ENCODE measurements around the gene CREB3L2.

CREB3L2 gene

DNA sequence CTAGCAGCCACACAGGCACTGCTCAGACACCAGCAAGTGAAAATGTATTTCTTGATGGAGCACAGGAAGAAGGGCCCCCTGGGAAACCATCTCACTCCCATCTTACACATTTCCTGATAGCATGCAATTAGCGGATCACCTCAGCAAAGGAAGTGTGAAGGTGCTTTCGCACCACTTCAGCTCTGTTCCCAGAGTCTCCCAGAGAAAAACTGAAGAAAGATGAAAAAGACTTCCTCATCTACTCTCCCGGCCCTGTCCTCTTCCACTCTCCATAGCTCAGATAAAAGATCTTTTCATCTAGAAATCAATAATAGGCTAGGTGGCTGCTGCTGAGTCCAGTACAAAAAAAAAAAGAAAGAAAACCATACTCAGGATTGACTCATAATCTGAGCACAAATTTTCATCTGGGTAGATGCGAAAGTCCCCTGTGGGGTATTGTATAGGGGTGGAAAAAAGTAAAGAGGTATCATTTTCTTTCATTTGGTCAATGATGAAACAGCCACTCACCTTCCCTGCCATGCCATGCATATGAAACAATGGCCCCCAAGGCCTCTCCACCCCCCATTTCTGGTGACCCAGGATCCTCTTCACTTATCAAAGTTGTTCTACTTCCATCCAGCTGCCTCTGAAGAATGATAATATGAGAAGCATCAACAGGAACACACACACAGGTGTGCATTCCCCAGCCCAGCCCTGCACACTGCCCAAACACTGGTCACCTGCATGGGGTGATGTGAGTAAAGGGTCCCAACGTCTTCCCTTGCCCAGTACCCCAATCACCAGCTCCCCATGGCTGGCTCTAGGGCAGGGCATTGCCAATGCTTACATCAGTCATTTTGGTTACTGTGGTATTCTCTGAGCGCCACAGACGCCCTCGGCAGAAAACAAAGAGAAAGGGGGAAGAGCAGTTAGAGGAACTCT is 106.3 kb downstream of the CREB3L2 start:
- DNase-seq (ENCODE audit: low read depth) = no peak

GRCh38 chr7:137893143-137893742 is 108.6 kb downstream of the CREB3L2 start:
- no peak for DNase-seq (ENCODE audit: low read depth)

DNA sequence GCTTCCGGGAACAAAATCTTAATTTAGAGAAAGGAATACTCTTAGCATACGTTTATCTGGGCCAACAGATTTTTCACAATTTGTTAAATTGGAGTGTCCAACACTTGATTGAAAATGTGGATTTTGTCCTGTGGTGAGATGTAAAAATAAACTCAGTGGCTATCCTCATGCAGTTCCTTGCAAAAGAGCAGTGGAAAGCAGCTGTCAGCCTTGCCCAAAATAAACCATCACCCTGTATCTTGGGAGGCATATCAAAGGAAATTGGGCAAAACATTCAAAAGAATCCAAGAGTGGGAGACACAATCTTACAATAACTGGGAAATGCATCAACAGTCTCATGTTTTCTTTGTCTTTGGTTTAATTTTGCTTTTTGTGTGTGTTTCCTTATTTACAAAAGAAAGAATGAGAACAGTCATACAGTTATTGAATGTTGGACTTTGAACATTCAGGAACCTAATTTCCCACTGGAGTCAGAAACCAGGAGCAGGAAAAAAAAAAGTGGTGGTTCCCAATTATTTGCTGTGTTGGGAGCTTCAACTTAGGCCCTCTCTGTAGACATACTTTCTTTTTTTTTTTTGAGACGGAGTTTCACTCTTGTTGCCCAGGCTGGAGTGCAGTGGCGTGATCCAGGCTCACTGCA is 110.8 kb downstream of the CREB3L2 start:
- no peak for DNase-seq (ENCODE audit: low read depth)

DNA sequence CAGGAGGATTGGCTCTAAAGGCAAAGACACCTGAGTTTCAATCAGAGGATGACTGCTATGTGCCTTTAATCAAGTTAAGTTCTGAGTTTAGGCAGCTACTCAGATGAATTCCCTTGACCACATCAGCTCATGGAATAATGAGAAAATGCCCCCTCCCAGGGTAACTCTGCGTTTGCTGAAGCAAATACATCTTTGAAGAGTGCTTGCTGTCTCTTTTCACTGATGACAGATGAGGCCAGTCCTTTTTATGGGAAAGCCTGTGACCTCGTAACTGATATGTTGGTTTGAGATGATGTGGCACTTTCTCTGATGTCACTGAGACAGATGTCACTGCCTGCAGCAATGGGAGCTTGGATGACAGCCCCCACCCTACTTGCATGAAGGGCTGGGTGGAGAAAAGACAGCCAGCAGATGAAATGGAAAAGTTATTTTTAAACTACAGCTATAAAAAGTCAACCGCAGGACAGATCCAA is 111.4 kb downstream of the CREB3L2 start:
- no peak for DNase-seq (ENCODE audit: low read depth)

- no peak for DNase-seq (ENCODE audit: low read depth)
These were observed 113.6 kb downstream of the CREB3L2 start for GRCh38 chr7:137888241-137888640.

DNA sequence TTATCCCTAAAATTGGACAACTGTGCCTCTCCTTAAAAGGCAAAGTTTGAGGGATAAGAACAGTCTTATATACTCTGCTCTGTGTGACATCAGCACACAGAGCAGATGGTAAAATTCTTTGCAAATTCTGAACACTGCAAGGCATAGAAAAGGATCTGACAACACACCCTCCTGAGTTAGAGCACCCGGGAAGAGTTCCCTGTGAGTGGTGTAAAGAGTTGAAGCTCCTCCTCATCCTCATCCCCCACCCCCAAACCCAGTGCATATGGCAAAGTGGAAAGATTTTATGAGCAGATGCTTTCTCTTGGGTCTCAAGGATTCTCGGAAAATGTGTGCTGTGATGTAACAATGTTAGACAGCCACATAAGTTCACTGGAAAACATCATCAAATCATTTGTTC is 115.1 kb downstream of the CREB3L2 start:
- DNase-seq (ENCODE audit: low read depth) = no peak

DNA sequence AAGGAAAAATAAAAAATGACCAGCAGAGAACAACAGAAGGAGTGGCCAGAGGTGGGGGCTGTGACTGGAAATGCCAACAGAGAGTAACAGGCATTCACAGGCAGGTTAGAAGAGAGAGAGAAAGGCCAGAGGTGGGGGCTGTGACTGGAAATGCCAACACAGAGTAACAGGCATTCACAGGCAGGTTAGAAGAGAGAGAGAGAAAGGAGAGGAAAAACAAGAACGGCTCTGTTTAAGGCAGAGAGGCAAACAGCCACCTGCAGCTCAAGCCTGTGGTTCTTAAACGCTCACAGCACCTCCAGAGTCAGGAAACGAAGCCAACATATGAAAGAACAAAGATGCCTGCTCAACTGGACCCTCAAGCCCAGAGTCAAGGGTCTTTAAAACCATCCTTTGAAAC is 115.6 kb downstream of the CREB3L2 start:
- DNase-seq (ENCODE audit: low read depth) = no peak

DNA sequence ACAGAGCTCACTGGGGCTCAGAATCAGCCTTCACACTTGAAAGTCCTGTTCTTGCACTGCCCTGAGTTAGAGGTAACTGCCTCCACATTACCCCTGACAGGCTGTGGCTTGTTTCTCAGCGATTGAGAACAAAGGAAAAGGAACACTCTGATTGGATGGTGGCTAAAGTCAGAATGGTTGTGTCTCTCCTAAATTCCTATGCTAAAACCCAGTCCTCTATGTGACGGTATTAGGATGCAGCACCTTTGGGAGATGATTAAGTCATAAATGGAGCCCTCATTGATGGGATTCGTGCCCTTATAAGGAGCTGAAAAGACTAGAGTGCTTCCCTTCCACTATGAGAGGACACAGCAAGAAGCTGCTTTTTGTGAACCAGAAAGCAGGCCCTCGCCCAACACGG is 116.2 kb downstream of the CREB3L2 start:
- DNase-seq (ENCODE audit: low read depth) = no peak

GRCh38 chr7:137882806-137883205 is 119.1 kb downstream of the CREB3L2 start:
- no peak for DNase-seq (ENCODE audit: low read depth)

DNA sequence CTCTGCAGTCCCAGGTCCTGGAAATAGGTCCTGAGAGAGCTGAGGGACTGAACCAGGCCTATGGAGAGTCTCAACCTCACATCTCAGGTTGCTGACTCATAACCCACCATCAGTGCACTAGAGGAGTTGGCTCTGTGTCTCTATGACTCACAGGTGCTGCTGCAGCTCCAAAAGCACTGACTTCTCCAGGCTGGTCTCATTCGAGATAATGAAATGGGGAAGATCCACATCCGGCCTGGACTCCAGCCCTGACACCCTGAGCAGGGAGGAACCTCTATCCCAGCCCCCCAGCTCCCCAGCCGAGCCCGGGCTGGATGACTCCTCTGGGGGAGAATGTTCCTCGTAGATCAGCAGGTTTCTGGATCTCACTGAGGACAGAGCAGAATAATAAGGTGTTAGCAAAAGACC is 119.6 kb downstream of the CREB3L2 start:
- no peak for DNase-seq (ENCODE audit: low read depth)

- DNase-seq (ENCODE audit: low read depth) = no peak
These were observed 120.2 kb downstream of the CREB3L2 start for GRCh38 chr7:137881607-137882260.

GRCh38 chr7:137880432-137880831 is 121.5 kb downstream of the CREB3L2 start:
- DNase-seq (ENCODE audit: low read depth) = no peak

DNA sequence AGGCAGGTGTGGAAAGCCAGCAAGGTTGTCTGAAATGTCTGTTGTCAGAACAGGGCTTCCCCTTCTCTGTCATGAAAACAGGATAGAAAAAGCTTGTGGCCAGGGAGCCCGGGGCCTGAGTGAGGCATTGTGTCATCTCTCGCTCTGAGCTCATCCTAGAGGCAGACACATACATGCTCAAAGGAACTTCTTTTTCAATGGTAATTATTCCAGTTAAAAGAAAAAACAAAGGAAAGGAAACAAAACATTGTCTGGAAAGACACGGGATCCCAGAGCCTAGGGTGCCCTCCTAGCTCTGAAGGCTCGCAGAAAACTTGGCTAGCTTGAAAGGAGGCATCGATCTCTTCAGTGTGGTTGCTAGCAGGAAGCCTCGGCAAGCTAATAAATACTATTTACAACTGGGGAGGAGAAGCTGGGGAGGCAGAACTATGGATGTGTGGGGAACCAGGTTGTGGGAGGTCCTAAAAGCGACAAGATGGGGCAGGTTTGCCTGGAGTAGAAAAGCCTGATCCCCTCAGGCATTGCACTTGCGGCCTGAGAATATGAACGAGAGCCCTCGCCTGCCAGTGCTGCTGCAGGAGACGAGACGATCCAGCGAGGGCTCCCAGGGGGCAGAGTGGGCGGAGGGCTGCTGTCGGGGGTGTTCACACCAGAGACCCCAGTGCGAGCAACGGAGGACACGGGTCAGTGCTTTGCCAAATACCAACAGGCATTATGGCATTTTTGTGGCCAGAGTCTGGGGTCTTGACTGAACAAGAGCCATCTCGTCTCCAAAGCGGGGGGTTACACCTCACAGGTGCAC is 122.3 kb downstream of the CREB3L2 start:
- no peak for DNase-seq (ENCODE audit: low read depth)

DNA sequence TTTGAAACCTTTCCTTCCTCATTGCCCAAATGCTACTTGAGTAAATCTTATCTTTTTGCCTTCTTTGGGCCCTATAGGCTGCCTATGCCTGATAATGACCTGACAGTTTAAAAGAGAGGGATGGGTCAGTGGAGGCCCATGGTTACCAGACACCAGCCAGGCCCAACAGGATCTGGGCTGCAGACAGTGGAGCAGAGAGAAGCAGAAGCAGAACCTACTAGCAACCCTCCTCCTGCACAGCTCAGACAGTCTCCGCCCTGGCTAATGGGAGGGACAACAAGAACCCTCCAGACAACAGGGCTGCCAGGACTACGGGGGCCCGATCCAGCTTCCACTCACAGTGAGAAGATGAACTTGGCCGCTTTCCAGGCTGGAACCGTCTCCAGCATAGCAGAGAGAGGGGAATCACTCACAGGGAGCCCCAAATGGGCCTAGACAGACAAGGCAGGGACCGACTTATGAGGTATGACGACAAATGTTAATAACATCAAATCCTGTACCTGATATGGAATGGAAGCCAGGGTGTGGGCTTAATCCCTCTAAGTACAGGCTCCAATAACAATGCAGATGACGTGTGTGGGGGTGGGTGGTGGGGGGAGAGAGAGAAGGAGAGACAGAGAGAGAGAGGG is 123.4 kb downstream of the CREB3L2 start:
- no peak for DNase-seq (ENCODE audit: low read depth)

GRCh38 chr7:137877027-137877675 is 124.7 kb downstream of the CREB3L2 start:
- no peak for DNase-seq (ENCODE audit: low read depth)

DNA sequence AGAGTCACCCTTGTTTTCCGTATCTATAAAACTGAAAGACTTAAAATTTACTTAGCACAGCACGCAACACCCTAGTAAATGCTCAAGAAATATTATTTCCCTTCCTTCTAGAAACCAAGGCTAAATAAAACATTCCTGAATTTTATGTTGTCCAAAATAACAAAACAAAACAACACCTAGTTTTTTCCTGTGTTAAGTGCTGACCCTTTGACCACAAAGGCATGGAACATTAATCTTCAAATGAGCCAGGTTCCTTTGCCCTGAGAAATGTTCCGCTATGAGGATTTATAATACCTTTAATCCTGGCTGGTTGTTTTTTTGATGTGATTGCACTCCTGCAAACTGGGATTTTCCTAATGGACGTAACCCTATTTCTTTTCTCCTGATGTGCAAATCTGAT is 126.1 kb downstream of the CREB3L2 start:
- DNase-seq (ENCODE audit: low read depth) = no peak

- no peak for DNase-seq (ENCODE audit: low read depth)
These were observed 127.7 kb downstream of the CREB3L2 start for GRCh38 chr7:137873979-137874777.

GRCh38 chr7:137873524-137873923 is 128.4 kb downstream of the CREB3L2 start:
- DNase-seq (ENCODE audit: low read depth) = no peak

- DNase-seq (ENCODE audit: low read depth) = no peak
These were observed 130.5 kb downstream of the CREB3L2 start for GRCh38 chr7:137871170-137871915.
